Pons (tissue), 1 donor: Measurements from ENCODE around the gene LPIN2.
"Not testable (repeated sequence)": the region's sequence is repeated elsewhere in the genome, so short reads cannot be mapped to it uniquely, and the experiment has no call there.

ENCODE experiments used
- DNase-seq: peaks from one replicate; pipeline ENCODE4 v3.0.0-alpha.2; 2016; ENCODE audit warnings: low spot score

The LPIN2 gene

GRCh38 chr18:3042379-3042778 lies 29.4 kb upstream of the LPIN2 start:
- DNase-seq: no peak

- DNase-seq: no peak
Observed at GRCh38 chr18:3041843-3042242, 28.9 kb upstream of the LPIN2 start.

- no peak for DNase-seq
Observed at GRCh38 chr18:3040881-3041280, 27.9 kb upstream of the LPIN2 start.

GRCh38 chr18:3040173-3040572 lies 27.2 kb upstream of the LPIN2 start:
- no peak for DNase-seq

- DNase-seq: peak; percentile 63
Observed at GRCh38 chr18:3037423-3037915, 24.5 kb upstream of the LPIN2 start.

GRCh38 chr18:3036108-3036507 lies 23.2 kb upstream of the LPIN2 start:
- DNase-seq: no peak

- DNase-seq: no peak
Observed at GRCh38 chr18:3035635-3036034, 22.7 kb upstream of the LPIN2 start.

GRCh38 chr18:3032721-3033120 lies 19.8 kb upstream of the LPIN2 start:
- no peak for DNase-seq

GRCh38 chr18:3029215-3029952 lies 16.4 kb upstream of the LPIN2 start:
- DNase-seq: no peak

GRCh38 chr18:3028115-3028514 lies 15.2 kb upstream of the LPIN2 start:
- DNase-seq: not testable (repeated sequence)

- no peak for DNase-seq
Observed at GRCh38 chr18:3027370-3027891, 14.5 kb upstream of the LPIN2 start.

- no peak for DNase-seq
Observed at GRCh38 chr18:3025544-3025943, 12.6 kb upstream of the LPIN2 start.

- DNase-seq: not testable (repeated sequence)
Observed at GRCh38 chr18:3023603-3024002, 10.7 kb upstream of the LPIN2 start.

GRCh38 chr18:3016585-3017297 lies 3.8 kb upstream of the LPIN2 start:
- peak; percentile 83 for DNase-seq

- DNase-seq: no peak
Observed at GRCh38 chr18:3015851-3016250, 2.9 kb upstream of the LPIN2 start.

- DNase-seq: no peak
Observed at GRCh38 chr18:3015204-3015592, 2.3 kb upstream of the LPIN2 start.

- no peak for DNase-seq
Observed at GRCh38 chr18:3014503-3015203, 1.7 kb upstream of the LPIN2 start.

- no peak for DNase-seq
Observed at GRCh38 chr18:3012136-3013023, 564 bp downstream of the LPIN2 start.

- no peak for DNase-seq
Observed at GRCh38 chr18:3010086-3010485, 2.9 kb downstream of the LPIN2 start.

GRCh38 chr18:3008541-3008940 lies 4.4 kb downstream of the LPIN2 start:
- no peak for DNase-seq

GRCh38 chr18:3007491-3007890 lies 5.5 kb downstream of the LPIN2 start:
- no peak for DNase-seq

GRCh38 chr18:3005462-3005861 lies 7.5 kb downstream of the LPIN2 start:
- no peak for DNase-seq
